Anterior cingulate cortex (tissue), 58 donors: Measurements from ENCODE around the gene SLC44A5.
"Not testable (repeated sequence)": the region's sequence is repeated elsewhere in the genome, so short reads cannot be mapped to it uniquely, and the experiment has no call there.

ENCODE experiments used
- DNase-seq, 58 donors: peaks; one replicate each; lab custom pipeline; 2025; lab: John Stamatoyannopoulos, UW

SLC44A5 gene

GRCh38 chr1:75316230-75316629 is 294.7 kb downstream of the SLC44A5 start:
- DNase-seq = no peak

- no peak for DNase-seq
Measured at GRCh38 chr1:75312620-75313019, 298.3 kb downstream of the SLC44A5 start.

DNA sequence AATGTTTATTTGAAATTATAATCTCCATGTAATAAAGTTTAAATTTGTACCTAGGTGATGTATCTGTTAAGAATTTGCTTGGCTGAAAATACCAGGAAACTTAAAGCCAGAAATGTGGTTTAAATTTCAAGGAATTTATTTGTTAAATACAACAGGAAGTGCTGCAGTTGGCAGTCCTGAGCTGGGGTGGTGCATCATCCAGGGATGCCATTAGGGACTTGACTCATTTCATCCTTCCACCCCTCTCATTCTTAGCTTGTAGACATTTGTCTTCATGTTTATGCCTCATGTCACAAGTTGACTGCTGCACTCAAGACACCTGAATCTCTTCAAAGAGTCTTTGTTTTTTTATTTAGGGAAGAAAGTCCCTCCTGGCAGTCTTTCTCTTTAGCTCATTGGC is 300.8 kb downstream of the SLC44A5 start:
- no peak for DNase-seq

GRCh38 chr1:75308365-75308764 is 302.5 kb downstream of the SLC44A5 start:
- no peak for DNase-seq

DNA sequence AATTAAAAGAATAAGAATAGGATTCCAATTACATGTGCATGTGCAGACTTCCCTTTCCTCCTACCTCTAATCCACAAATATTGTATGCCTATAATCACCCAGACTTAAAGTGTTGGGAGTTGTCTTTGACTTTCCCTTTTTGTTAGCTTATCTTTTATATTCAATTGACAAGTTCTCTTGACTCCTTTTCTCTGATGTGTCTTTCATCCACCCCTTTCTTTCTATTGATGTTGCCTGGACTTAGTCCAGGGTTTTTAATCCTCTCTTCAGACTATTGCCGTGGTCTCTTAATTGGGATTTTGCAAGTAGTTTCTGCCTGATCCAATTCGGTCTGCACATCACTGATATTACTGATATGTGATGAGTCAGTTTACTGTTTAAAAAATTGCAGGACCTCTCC is 305.9 kb downstream of the SLC44A5 start:
- no peak for DNase-seq

DNA sequence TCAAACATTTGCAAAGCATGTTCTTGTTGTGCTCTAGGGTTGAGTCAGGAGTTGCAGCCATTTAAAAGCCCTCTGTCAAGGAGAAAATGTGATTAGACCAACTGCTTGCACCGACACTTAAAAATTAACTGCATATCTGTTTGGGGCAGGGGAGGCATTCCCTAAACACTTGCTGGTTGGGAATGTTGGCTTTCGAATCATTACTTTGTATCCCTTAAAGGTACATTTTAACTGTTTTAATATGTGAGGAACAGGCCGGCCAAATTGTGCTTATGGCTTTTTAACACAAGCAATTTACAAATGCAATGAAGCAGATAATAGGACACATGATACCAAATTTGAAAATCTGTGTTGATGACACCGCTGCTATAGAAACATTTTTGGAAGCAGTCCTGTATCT is 317.6 kb downstream of the SLC44A5 start:
- DNase-seq = no peak

- DNase-seq = no peak
Measured at GRCh38 chr1:75292013-75292412, 318.9 kb downstream of the SLC44A5 start.

DNA sequence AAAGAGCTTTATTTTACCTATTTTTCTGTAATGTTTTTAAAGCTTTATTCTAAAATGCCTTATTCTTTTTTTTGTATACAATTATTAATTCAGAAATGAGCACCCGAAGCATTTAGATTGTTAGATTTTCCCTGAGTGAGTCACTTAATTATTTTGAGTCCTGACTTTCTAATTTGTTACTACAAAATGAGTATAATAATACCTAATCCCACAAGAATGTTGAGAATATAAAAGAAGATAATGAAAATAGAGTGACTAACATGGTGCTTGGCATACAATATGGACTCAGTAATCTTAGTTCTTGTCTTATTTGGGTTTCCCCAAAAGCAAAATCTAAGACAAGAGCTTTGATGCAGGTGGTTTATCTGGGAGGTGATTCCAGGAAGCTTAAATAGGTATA is 334.5 kb downstream of the SLC44A5 start:
- no peak for DNase-seq

DNA sequence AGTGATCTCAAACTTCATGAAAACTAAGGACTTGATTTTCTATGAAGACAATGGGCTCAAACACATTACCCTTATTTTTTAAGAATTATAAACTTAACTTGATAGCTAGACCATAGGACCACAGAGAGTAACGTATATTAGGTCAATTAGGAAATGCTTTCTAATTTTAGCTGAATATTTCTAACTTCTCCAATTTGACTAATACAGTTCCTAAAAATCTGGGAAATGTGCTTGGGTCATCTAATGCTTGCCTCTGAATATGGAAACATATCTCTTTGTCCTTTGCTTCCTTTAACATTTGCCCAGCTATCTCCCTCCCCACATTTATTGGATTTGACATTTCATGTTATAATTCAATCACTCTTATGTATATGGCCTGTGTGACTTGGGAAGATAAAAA is 335.3 kb downstream of the SLC44A5 start:
- DNase-seq = no peak

DNA sequence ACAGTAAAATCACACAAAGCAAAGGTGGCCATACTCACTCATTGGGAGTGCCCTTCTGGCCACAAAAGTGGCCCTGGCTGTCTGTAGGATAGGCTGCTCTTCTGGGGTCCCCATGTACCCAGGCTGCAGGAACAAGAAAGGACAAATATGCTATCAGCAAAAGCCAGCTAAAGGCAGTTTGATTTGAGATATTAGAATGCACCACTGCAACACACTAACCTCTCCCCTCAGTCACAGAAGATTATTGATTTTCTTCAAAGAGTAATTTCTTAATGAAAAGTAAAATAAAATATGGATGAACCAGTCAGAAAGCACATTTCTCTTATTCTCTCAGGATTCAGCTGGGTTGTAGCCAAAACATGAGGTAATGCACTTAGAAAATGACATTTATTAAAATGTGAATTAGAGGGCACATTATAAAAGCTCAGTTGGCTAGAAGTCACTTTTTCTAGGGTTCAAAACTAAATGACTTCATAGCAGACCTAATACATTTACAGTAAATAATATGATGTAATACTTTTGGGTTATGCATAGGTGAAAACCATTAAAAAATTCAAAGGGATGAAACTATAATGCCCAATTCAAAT is 335.9 kb downstream of the SLC44A5 start:
- DNase-seq = no peak

GRCh38 chr1:75273110-75273509 is 337.8 kb downstream of the SLC44A5 start:
- no peak for DNase-seq

DNA sequence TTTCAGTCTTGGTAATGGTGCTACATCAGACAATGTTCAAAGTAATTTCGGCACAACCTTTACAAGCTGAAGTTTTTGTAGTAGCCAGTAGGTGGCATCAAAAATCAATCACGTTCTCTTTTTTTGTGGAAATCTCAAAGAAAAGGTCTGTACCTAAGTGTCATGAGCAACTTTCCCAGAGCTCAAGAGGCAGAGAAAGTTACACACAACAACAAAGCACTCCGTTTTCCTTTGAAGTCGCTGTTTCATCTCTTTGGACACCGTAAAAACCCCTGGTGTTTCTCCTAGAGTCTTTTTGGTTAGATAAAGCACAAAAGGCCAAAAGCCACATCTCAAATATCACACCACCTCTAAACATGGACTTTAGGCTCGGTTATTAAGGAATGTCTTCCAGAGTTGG is 345.1 kb downstream of the SLC44A5 start:
- peak in 2 of 58 donors; percentile 2 to 22 for DNase-seq

GRCh38 chr1:75264112-75264511 is 346.8 kb downstream of the SLC44A5 start:
- DNase-seq = no peak

DNA sequence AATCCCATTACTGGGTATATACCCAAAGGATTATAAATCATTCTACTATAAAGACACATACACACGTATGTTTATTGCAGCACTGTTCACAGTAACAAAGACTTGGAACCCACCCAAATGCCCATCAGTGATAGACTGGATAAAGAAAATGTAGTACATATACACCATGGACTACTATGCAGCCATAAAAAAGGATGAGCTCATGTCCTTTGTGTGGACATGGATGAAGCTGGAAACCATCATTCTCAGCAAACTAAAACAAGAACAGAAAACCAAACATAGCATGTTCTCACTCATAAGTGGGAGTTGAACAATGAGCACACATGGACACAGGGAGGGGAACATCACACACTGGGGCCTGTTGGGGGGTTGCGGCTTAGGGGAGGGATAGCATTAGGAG is 347.3 kb downstream of the SLC44A5 start:
- not testable (repeated sequence) for DNase-seq

GRCh38 chr1:75261946-75262345 is 349.0 kb downstream of the SLC44A5 start:
- not testable (repeated sequence) for DNase-seq

GRCh38 chr1:75258351-75258750 is 352.6 kb downstream of the SLC44A5 start:
- no peak for DNase-seq

GRCh38 chr1:75257424-75257823 is 353.5 kb downstream of the SLC44A5 start:
- no peak for DNase-seq

DNA sequence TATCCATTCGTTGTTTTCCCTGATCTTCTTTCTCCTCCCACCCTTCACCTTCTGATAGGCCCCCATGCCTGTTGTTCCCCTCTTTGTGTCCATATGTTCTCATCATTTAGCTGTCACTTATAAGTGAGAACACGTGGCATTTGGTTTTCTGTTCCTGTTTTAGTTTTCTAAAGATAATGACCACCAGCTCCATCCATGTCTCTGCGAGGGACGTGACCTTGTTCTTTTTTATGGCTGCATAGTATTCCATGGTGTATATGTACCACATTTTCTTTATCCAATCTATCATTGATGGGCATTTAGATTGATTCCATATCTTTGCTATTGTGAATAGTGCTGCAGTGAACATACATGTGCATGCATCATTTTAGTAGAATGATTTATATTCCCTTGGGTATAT is 360.8 kb downstream of the SLC44A5 start:
- not testable (repeated sequence) for DNase-seq

DNA sequence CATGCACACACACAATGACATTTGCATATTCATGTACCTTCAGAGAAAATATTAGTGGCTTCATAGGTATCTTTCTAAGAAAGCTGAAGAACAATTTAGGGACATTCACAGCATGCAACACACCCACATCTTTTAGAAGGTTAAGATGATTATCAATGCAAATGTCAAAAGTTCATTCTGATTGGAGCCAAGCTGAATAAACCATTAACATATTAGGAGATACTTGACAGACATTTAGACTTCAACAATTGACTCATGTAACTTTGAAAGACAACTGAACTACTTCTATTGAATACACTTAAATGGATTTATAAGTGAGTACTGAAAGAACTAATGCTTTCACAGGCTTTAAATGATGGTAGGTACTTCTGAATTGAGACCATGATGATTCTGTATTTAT is 365.7 kb downstream of the SLC44A5 start:
- DNase-seq = no peak

GRCh38 chr1:75243124-75243523 is 367.8 kb downstream of the SLC44A5 start:
- DNase-seq = no peak

DNA sequence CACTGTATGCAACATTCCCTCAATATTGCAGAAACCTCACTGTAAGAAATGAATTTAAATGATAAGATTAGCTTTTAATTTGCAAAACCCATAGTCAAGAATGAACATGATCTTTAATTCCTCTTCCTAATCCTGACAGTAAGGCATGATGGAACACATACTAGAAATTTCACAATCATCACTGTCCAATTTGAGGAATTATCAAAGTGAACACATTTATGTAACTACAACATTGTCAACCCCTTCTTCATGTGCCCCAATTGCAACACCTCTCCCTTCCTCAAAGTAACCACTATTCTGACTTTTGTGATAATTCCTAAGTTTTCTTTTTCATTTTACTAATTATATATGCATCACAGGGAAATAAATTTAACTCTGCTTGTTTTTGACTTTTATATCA is 373.6 kb downstream of the SLC44A5 start:
- no peak for DNase-seq

- no peak for DNase-seq
Measured at GRCh38 chr1:75234562-75234961, 376.4 kb downstream of the SLC44A5 start.

DNA sequence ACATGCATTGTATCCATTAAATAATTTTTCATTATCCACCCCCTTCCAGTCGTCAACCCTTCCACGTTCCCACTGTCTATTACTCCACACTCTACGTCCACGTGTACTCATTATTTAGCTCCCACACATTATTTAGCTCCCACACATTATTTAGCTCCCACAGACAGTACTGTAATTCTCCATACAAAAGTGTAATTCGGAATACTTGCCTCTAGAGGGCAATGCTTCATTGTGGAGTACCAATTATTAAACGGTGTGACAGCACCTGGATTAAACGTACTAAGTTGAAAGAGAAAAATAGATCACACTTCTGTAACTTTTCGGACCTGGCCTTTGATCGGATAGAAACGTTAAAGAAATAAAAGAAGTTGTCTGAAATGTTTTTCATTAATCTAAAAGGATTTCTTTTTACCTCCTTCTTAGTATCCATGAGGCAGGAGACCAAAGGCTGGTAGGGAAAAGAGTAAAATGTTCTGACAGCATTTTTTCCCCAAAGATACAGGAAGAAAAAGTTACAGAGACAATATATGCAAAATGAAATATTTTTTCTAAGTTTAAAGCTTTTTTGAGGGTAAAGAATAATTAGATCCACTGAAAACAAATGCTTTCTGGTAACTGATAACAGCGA is 377.5 kb downstream of the SLC44A5 start:
- DNase-seq = peak in 2 of 58 donors; percentile 0 to 7
